HG03460 (cell line): Measurements from ENCODE around the gene SAMD4A.

Experiments
- ATAC-seq: cut with Tn5 transposase; IDR thresholded peaks from one replicate; pipeline ENCODE4 v1.9.1; 2021; ENCODE audit not compliant: unreplicated experiment

Gene SAMD4A

DNA sequence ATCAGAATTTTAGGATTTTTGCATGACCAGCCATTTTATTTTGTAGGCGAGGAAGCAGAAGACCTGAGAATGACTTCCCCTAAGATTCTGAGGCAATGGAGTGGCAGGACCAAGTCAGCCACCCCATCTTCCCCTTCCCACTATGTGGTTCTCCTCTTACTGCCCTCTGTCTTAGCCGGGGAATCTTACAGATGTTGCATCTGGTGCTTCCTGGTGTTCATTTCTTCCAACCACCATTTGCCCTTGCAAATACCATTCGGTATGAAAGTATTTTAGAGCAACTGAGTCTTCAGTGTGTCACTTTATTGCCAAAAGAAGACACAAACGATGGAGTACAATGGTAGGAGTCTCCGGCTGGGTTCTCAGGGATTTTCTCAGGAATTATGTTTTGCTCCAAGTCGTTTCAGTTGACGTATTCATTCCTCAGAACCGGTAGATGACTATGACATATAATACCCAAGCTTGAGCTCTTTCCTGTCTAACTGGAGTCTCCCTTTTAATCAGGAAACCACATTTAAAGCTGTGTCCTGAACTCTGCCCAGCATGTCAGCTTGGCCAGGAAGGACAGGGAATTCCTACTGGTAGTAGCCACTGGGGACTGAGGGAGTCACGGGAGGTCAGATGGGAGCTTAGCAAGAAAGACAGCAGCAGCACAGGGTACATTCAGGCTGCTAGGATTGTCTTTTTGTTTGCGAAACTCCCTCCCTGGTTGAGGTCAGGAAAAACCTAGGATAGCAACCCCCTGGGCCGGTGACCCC lies 87.0 kb downstream of the SAMD4A start:
- ATAC-seq, result no peak

DNA sequence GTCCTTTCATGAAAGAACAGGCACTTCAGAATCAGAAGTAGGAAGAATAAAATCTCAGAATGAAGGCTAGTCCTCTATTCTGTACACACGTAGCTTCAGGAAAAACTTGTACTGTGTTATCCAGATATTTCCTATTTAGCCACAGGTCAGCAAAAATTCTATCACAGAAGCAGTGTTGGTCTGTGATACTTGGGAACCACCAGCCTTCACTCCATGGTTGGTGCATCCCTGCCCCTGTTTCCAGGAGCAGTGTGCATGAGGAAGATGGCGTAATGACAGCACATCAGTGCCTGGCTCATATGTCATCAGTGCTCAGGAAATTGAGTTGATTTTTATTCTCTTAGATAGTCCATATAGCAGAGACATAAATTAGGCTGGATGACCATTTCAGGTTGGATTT lies 87.7 kb downstream of the SAMD4A start:
- no peak for ATAC-seq

DNA sequence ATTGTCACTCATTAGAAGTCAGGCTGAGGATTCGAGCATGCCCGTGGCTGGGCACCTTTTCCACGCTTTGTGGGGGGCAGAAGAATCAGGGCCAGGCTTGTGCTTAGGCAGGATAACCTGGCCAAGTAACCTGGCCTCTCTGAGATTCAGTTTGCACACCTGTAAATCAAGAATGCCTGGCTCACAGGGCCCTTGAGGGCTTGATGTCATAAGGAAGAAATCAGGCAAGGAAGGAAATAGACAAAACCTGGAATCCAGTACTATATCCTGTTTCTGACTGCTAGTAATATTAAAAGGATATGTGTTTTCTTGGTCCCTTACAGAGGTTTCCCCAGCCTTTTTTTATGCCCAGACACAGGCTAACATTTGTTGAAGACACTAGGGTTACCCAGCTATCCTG lies 91.9 kb downstream of the SAMD4A start:
- ATAC-seq, result no peak

DNA sequence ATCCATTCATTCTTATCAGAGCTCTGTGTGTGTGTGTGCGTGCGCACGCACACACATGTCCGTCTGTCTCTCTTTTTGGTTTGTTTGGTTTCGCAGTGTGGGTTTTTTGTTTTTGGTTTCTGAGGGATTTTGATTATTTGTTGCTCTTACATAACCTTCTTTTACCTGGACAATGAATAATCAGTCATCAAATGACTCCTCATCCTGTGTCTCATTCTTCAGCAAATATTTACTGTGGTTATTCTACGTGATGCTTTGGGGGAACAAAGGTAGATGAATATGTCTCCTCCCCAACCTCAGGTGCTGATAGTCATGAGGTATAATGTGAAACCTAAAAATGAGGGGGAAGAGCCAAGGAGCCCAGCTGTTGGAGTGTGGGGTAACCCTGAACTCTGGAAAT lies 92.4 kb downstream of the SAMD4A start:
- no peak for ATAC-seq

DNA sequence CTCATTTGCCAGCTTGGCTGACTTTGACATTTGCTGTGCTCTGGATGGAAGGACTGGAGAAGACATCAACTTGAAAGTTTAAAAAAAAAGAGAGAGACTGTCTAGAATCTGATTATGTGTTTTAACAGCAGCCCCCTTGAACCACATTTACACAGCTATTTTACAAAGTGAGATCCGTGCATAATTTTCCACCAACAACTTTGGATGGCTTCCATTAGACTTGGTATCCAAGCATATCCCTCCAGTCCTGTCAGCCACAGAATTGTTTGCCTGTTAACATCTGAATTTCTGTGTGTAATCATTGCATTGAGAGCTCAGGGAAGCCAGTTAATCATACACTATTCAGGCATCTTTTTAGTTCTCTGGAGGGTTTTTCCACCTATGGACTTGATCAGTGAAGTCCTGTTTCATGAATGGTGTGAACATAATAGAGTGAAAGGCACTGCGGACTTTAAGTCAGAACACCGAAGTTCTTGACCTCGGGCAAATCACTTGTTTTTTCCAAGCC lies 93.7 kb downstream of the SAMD4A start:
- no peak for ATAC-seq

DNA sequence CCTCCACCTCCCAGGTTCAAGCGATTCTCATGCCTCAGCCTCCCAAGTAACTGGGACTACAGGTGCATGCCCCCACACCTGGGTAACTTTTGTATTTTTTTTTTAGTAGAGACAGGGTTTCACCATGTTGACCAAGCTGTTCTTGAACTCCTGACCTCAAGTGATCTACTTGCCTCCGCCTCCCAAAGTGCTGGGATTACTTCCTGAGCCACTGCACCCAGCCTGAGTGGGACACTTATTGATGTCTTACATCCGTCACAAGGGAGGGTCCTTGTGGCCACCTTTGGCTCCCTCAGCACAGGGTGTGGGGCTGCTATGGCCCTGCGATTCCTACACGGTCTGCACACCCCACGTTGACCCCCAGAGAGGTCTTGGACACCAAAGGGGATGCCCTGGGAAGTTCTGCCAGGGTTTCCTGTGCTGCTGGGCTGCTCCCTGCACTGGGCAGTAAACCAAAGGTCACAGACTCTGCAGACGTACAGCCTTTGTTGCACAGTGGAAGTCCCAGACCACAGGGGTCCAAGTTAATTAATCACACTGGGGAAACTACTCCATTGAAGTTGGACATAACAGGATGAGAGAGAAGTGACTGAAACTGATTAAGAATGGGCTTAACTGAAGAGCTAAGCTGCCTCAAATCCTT lies 95.7 kb downstream of the SAMD4A start:
- no peak for ATAC-seq

DNA sequence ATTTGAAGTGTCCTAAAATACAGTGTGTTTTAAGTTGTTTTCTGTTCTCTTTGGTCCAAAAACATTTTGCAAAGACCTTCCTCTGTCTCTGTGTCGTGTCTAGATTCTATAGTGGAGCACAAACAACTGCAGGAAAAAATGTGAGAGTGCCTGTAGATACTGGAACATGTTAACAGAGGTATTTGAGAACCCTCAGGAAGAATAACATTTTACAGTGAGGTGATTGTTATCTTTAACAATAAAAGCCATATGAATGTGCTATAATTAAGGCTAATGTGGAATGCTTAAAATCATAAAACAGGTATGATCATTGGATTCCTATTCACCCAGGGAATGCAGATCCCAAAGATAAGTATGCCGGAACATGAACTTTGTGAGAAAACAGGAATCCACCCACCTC lies 98.0 kb downstream of the SAMD4A start:
- ATAC-seq, result no peak

DNA sequence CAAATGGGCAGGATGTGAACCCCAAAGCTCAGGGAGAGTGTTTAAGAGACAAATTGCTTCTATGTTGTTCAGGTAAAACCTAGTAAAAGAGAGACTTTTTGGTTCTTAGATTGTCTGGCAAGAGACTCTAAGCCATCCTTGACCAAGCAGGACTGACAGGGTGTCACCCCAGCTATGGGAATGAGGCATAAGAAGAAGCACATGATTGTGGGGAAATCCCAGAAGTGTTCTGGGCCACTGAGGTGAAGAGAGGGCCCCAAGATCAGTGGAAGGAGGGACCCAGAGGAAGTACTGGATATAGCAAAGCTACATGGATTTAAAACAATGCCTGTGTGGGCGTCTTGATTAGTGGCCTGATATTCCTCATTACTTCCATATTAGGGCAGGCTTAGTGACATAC lies 99.0 kb downstream of the SAMD4A start:
- no peak for ATAC-seq

DNA sequence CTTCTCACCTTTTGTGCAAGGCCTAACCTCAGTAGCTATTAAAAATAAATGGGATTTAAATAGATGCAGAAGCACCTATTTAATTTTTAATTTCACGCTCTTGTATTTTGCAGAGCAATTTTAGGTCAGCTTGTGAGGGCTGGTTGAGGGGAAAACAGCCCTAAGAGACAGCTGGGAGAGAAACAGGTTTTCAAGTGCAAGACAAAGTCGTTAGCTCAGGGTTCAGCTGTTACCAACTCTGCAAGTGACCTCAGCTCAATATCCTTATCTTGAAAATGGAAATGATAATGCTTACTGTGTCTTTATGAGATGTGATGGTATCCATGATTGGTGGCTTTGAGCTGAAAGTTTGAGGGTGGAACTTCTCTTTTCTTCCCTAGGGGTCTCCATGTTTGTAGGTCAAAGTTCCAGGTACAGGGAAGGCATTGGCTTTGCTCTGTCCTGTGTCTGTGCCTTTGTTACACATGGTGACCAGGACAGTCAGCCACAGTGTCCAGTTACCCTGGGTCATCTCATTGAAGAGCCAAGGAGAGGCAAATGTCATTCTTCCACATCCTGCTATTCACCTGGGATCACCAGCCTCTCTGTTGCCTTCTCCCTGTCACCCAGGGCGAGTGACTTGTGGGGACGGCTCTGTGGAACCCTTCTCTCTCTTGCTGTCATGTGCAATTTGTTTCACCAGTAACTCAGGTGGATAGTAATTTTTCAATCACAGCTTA lies 100.3 kb downstream of the SAMD4A start:
- no peak for ATAC-seq

DNA sequence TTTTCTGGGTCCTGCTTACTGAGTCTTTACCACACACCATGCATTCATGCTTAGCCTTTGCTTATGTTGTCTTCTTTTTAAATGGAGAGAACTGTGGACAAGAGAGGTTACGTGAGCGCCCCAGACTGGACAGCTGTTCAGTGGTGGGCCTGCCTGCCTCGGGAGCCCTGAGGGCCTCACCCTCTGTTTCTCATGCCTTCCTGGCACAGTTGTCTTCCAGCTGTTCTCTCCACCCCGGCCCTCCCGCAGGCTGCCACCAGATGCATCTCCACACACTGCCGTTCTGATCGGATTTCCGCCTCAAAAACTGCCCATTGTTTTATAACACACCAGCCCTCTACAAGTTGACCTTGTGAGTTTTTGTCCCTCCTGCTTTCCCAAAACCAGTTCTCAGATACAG lies 100.8 kb downstream of the SAMD4A start:
- no peak for ATAC-seq

DNA sequence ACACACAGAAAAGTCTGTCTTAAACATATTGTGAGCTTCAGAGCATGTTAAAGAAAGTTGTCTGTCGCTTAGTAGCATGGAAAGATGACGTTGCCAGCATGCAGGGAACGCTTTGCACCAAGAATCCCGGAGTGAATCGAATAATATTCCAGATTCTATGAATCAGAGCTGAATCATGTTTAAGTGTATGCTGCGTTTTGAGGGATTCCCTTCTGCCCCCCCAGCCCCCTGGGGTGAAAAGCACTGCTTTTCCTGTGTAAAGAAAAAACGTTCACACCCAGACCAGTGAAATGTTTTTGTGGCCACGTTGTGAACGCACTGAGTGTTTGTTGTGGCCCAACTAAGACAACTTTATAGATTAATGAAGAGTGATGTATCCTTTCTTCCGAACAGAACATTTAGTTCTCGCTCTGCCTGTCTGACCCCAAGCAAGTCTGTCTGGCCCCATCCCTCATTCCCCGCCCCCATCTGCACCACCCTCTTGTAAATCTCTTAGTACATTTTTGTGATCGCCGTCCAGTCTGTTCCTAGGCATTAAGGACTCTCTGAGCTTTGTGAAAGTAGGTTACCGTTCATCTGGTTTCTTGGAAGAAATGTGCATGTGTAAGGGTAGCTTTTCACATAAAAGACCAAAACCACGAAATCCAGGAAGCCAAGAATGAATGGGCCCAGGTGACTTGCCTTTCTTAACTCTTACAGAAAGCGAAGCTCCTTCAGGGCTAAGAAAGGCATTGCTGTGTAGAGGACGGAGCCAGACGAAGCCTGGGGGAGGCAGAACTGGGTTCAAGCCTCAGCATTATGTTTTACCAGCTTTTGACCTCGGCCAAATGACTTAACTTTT lies 103.0 kb downstream of the SAMD4A start:
- no peak for ATAC-seq

DNA sequence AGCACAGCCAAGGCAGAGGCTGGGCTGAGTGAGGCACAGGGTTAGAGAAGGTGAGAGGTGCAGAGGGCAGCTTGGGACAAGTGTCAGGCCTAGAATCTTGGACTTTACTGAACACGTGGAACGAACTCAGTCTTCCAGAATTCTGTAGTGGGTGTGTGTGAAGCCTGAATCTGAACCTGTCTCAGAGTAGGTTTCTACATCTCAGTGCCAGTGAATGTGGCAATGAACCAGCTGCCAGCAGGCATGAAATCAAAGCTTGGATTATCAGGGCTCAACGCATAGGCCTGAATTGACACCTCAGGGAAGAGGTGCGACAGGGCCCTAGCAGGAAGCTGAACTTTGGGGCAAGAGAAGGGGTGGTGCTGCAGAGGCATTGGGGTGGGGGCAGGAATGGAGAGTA lies 104.6 kb downstream of the SAMD4A start:
- no peak for ATAC-seq

DNA sequence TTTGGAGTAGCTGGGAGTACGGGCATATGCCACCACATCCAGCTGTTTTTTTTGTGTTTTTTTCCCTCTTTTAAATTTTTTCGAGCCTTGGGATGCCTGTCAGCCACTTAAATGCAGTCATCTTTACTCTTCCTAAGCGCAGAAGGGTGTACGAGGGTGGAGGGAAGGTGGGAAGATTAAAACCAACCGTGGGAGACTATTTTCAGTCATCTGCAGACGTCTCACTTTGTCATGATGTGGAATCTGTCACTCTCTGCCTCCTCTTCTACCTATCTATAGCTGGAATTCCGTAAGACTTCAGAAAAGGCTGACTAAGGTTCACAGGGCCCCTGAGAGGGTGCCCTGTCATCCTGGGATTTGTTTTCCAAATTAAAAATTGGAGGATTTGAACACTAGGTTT lies 105.3 kb downstream of the SAMD4A start:
- ATAC-seq, result no peak

DNA sequence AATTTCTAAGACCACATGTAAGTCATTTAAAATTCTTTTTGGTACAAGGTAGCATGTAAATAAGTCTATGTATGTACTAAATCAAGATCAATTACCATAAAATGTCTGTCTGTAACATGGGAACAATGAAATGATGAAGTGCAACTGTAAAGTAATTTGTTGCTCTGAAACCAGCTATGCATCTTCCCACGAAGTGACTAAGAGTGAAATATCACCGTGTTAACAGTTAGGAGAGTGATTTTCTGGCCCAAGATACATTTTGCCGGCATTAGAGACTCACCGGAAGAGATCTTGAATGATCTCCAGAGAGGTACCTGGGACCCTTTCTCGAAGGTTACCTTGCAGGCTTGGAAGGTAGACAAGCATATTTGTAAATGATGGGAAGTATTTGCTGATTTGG lies 105.8 kb downstream of the SAMD4A start:
- no peak for ATAC-seq

DNA sequence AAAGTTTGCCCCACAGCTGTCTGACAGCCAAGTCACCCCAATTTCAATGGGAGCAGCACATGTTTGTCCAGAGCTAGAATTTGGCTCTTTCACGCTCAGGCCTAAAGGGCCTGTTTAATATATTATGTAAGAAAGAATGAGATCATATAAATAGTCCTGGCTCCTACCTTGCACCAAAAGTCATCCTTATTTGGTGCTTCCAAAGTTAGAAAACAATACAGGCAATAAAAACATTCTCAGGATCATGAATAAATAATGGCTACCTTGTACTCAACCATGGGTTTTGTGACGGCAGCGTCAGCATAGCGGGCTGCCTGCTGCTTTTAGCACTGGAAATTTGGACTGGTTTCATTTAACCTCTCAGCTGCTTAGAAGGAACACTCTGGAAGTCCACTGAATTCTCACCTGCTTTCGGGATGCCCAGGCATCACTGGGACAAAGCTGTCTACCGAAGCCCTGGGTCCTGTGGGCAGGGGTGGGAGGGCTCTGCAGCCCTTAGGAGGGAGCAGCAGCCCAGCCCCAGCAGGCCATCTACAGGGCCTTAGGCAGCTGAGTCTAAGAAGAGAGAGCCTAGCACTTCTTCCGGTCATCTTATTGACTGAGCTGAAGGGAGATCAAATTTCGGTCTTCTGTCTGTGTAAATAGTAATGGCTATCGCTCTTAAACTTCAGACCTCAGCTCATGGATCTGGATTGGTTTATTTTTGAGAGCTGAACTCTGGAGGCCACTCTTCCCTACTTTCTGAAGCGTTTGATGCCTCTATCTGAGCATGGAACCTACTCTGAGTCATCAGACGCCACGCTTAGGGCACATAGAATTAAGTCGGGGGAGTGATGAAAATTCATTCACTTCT lies 106.5 kb downstream of the SAMD4A start:
- no peak for ATAC-seq

DNA sequence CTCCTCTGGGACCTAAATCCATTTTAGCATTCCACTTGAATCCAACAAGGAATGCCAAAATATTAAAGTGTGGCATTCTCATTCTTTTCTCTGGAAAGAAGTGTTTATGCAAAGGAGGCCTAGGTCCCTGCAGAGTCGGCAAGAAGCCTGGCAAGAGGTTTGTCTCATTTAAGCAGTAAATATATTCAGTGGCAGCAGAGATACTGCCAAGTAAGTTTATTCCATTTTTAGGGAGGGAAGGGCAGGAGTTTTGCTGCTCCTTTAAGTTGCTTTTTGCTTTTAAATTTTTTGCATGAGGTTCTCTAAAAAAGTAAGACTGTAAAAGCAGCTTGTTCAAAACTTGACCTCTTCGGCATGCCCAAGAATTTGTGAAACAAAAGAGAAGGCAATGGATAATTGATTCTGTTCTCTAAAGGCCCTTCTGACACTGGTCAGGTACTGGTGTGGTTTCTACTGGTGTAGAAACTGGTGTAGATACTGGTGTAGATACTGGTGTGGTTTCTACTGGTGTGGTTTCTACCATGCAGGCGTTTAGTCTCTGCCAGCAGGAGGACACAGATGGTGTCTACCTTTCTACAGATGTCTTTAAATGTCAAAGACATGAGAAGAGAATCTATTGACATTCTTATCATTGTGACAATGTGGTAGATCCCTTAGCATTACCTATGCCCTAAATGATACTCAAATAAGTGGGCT lies 107.3 kb downstream of the SAMD4A start:
- ATAC-seq, result peak; percentile 77

DNA sequence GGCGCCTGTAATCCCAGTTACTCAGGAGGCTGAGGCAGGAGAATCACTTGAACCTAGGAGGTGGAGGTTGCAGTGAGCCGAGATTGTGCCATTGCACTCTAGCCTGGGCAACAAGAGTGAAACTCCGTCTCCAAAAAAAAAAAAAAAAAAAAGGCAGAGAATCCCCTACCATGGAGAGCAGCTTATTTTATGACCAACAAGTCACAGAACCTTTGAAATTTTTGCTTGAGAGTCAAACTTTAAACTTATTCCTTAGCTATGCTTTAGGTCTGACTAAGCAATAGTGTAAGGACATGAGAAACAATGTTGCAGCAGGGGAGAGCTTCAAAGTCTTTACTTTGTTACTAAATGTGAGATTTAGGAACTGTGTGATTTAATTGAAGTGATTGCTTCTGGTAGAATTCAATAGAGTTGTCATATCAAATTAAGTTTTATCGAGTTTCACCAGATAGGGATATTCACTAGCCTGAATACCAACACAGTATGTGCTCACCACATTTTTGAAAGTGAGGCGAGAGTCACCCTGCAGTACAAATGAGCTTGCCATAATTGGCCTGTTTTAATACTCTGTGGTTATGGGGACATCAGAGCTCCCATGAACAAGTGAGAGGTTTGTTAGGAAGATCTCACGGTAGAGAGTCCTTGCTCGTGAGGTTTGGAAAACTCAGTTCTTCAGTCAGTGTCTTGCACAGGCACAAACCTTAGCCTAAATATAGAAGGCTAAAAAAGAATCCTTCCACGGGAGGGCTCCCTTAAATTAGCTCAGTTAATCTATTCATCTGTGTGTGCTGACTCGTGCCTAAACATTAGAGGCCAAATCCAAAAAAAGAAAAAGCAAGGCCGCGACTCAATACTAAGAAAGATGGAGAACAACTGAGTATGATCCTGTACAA lies 108.6 kb downstream of the SAMD4A start:
- ATAC-seq, result no peak

DNA sequence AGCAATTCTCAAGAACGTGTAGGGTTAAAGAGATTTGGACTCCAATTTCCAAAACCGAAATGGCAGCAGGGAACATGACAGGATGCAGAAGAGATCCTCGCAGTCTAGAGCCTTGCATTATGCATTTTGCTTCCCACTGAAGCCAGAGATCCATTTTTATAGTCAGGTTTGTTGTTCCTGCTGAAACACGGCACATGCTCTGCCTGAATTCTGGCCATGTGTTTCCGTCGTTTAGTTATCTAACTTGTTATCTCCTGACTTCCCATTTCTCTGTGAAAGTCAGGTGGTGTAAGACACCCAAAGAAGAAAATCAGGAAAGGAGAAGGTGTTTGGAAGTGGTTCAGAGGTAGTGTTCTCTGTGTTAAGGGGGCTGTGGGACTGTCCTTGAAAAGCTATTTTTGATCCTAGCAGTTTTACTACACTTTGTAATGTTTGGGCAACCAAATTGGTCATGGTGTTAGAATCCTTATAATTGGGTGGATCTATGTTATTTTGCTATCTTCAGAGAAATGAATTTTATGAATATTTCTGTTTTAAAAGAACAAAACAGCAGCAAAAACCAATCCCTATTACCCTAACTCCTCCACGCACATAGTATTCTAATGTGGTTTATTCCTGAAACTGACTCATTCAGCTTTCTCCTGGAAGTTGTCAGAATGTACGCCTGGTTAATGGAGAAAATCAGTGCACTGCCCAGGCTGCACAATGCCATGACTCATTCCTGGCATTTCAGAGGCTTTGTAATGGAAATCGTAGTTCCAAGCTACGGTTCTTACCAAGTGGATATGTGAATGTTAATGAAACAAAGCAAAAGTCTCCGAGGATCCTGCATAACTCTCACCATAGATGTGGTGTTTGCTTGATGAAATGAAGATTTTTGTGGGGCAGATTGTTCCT lies 110.1 kb downstream of the SAMD4A start:
- no peak for ATAC-seq
